ENCODE results near the gene PLA2G4E. TPM values are rescaled to one million over a fixed set of nuclear protein-coding genes. Genes with fewer than 3 reads are reported as not detected.

PLA2G4E gene
- total RNA-seq, 2 donors from 2014 or later = not detected

GRCh38 chr15:42060797-42061196 is 40.0 kb upstream of the PLA2G4E start:
- H3K4me1 Mint-ChIP-seq (ENCODE audit: low read depth) = peaks cover 14% of the 10 kb centered on the region
- H3K9me3 Mint-ChIP-seq = no peaks in the 10 kb centered on the region
- H3K4me3 Mint-ChIP-seq = no peak overlapping the region
- DNase-seq (no peak), ATAC-seq (replicated peaks in 1 of 2) (no peak)
- H3K27ac Mint-ChIP-seq = no peak overlapping the region
- peaks cover 35% of the 10 kb centered on the region for H3K27me3 Mint-ChIP-seq (ENCODE audit: low read depth)
- no peaks in the 10 kb centered on the region for H3K36me3 Mint-ChIP-seq (ENCODE audit: insufficient read depth in 2 of 2)

GRCh38 chr15:42060477-42060763 is 39.6 kb upstream of the PLA2G4E start:
- Mint-ChIP-seq H3K27me3 (ENCODE audit: low read depth) (peaks cover 33% of the 10 kb centered on the region), H3K4me1 (ENCODE audit: low read depth) (peaks cover 14% of the 10 kb centered on the region), H3K36me3 (ENCODE audit: insufficient read depth in 2 of 2) (no peaks in the 10 kb centered on the region), H3K4me3 (no peak overlapping the region), H3K27ac (no peak overlapping the region), H3K9me3 (no peaks in the 10 kb centered on the region)
- no peak for ATAC-seq (replicated peaks in 1 of 2)
- no peak for DNase-seq

- Mint-ChIP-seq H3K9me3 (no peaks in the 10 kb centered on the region), H3K27ac (no peak overlapping the region), H3K4me1 (ENCODE audit: low read depth) (peaks cover 14% of the 10 kb centered on the region), H3K4me3 (no peak overlapping the region), H3K27me3 (ENCODE audit: low read depth) (peaks cover 33% of the 10 kb centered on the region), H3K36me3 (ENCODE audit: insufficient read depth in 2 of 2) (no peaks in the 10 kb centered on the region)
- DNase-seq = peak; percentile 59 to 77
- no peak for ATAC-seq (replicated peaks in 1 of 2)
Observed at GRCh38 chr15:42059661-42060476, 39.0 kb upstream of the PLA2G4E start.

GRCh38 chr15:42058791-42059190 is 37.9 kb upstream of the PLA2G4E start:
- no peaks in the 10 kb centered on the region for H3K36me3 Mint-ChIP-seq (ENCODE audit: insufficient read depth in 2 of 2)
- H3K9me3 Mint-ChIP-seq = no peaks in the 10 kb centered on the region
- DNase-seq (no peak), ATAC-seq (replicated peaks in 1 of 2) (no peak)
- H3K4me1 Mint-ChIP-seq (ENCODE audit: low read depth) = peaks cover 14% of the 10 kb centered on the region
- no peak overlapping the region for H3K27ac Mint-ChIP-seq
- H3K4me3 Mint-ChIP-seq = no peak overlapping the region
- H3K27me3 Mint-ChIP-seq (ENCODE audit: low read depth) = peaks cover 33% of the 10 kb centered on the region

GRCh38 chr15:42057799-42058646 is 37.2 kb upstream of the PLA2G4E start:
- no peak for ATAC-seq (replicated peaks in 1 of 2)

GRCh38 chr15:42056934-42057798 is 36.3 kb upstream of the PLA2G4E start:
- Mint-ChIP-seq H3K36me3 (ENCODE audit: insufficient read depth in 2 of 2) (no peaks in the 10 kb centered on the region), H3K4me3 (peak overlapping the region; percentile 49 to 75), H3K27ac (peak overlapping the region; percentile 9), H3K27me3 (ENCODE audit: low read depth) (peaks cover 33% of the 10 kb centered on the region), H3K9me3 (no peaks in the 10 kb centered on the region), H3K4me1 (ENCODE audit: low read depth) (peaks cover 14% of the 10 kb centered on the region)
- peak; percentile 65 to 69 for DNase-seq
- ATAC-seq (replicated peaks in 1 of 2) = peak; percentile 87 to 92

More at GRCh38 chr15:42057799-42058646, 37.2 kb upstream of the PLA2G4E start:
- Mint-ChIP-seq H3K27ac (peak overlapping the region; percentile 9), H3K9me3 (no peaks in the 10 kb centered on the region), H3K27me3 (ENCODE audit: low read depth) (peaks cover 33% of the 10 kb centered on the region), H3K4me3 (peak overlapping the region; percentile 28 to 75), H3K36me3 (ENCODE audit: insufficient read depth in 2 of 2) (no peaks in the 10 kb centered on the region), H3K4me1 (ENCODE audit: low read depth) (peaks cover 14% of the 10 kb centered on the region)
- DNase-seq = no peak

GRCh38 chr15:42053914-42054313 is 33.1 kb upstream of the PLA2G4E start:
- Mint-ChIP-seq H3K4me3 (no peak overlapping the region), H3K36me3 (ENCODE audit: insufficient read depth in 2 of 2) (no peaks in the 10 kb centered on the region), H3K4me1 (ENCODE audit: low read depth) (peaks cover 14% of the 10 kb centered on the region), H3K27ac (no peak overlapping the region), H3K27me3 (ENCODE audit: low read depth) (peaks cover 27% of the 10 kb centered on the region), H3K9me3 (no peaks in the 10 kb centered on the region)
- DNase-seq (no peak), ATAC-seq (replicated peaks in 1 of 2) (no peak)

- Mint-ChIP-seq H3K9me3 (no peaks in the 10 kb centered on the region), H3K36me3 (ENCODE audit: insufficient read depth in 2 of 2) (no peaks in the 10 kb centered on the region), H3K27ac (no peak overlapping the region), H3K27me3 (ENCODE audit: low read depth) (peaks cover 23% of the 10 kb centered on the region), H3K4me3 (no peak overlapping the region), H3K4me1 (ENCODE audit: low read depth) (peaks cover 14% of the 10 kb centered on the region)
- ATAC-seq (replicated peaks in 1 of 2) (no peak), DNase-seq (no peak)
Observed at GRCh38 chr15:42053010-42053409, 32.2 kb upstream of the PLA2G4E start.

- Mint-ChIP-seq H3K27me3 (ENCODE audit: low read depth) (peaks cover 8% of the 10 kb centered on the region), H3K4me1 (ENCODE audit: low read depth) (no peaks in the 10 kb centered on the region), H3K36me3 (ENCODE audit: insufficient read depth in 2 of 2) (no peaks in the 10 kb centered on the region), H3K27ac (no peak overlapping the region), H3K9me3 (no peaks in the 10 kb centered on the region), H3K4me3 (no peak overlapping the region)
- ATAC-seq (replicated peaks in 1 of 2) (no peak), DNase-seq (no peak)
Observed at GRCh38 chr15:42050484-42051255, 29.8 kb upstream of the PLA2G4E start.

GRCh38 chr15:42048821-42049200 is 28.0 kb upstream of the PLA2G4E start:
- no peaks in the 10 kb centered on the region for H3K9me3 Mint-ChIP-seq
- no peak overlapping the region for H3K27ac Mint-ChIP-seq
- DNase-seq = no peak
- no peaks in the 10 kb centered on the region for H3K36me3 Mint-ChIP-seq (ENCODE audit: insufficient read depth in 2 of 2)
- H3K4me1 Mint-ChIP-seq (ENCODE audit: low read depth) = peaks cover 5% of the 10 kb centered on the region
- peaks cover 7% of the 10 kb centered on the region for H3K27me3 Mint-ChIP-seq (ENCODE audit: low read depth)
- no peak for ATAC-seq (replicated peaks in 1 of 2)
- no peak overlapping the region for H3K4me3 Mint-ChIP-seq

- Mint-ChIP-seq H3K27me3 (ENCODE audit: low read depth) (peaks cover 7% of the 10 kb centered on the region), H3K36me3 (ENCODE audit: insufficient read depth in 2 of 2) (no peaks in the 10 kb centered on the region), H3K4me3 (no peak overlapping the region), H3K27ac (no peak overlapping the region), H3K9me3 (no peaks in the 10 kb centered on the region), H3K4me1 (ENCODE audit: low read depth) (peaks cover 5% of the 10 kb centered on the region)
- DNase-seq (no peak), ATAC-seq (replicated peaks in 1 of 2) (no peak)
Observed at GRCh38 chr15:42048080-42048820, 27.4 kb upstream of the PLA2G4E start.

- H3K4me3 Mint-ChIP-seq = no peak overlapping the region
- peaks cover 7% of the 10 kb centered on the region for H3K27me3 Mint-ChIP-seq (ENCODE audit: low read depth)
Observed at GRCh38 chr15:42046597-42046996, 25.8 kb upstream of the PLA2G4E start.

More at GRCh38 chr15:42046597-42046996, 25.8 kb upstream of the PLA2G4E start:
- Mint-ChIP-seq H3K4me1 (ENCODE audit: low read depth) (peaks cover 5% of the 10 kb centered on the region), H3K9me3 (no peaks in the 10 kb centered on the region), H3K27ac (no peak overlapping the region), H3K36me3 (ENCODE audit: insufficient read depth in 2 of 2) (no peaks in the 10 kb centered on the region)
- DNase-seq (no peak), ATAC-seq (replicated peaks in 1 of 2) (no peak)

All from activated T-cell treated with anti-CD3 and anti-CD28 coated beads, Interleukin-2, amount 50 U/mL, for 72 hours (primary cell).